GM12892 (cell line): Measurements from ENCODE around the gene IFNA1. TPM values are rescaled to one million over a fixed set of nuclear protein-coding genes. Genes with fewer than 3 reads are reported as not detected.
A peak's percentile ranks its signal among the peaks of the same experiment; 100 is the strongest.

Experiments
- DNase-seq: peaks from one replicate; pipeline ENCODE4 v3.0.0; 2011; ENCODE audit not compliant: insufficient read length
- FAIRE-seq: peaks from 2 replicates; lab custom pipeline; 2011; peaks lifted over from hg19 to GRCh38; lab: Jason Lieb, UNC
- POLR2A ChIP-seq: IDR thresholded peaks from 2 replicates; pipeline ENCODE4 v1.6.1; 2011; ENCODE audit warnings: low read depth, low read length, control low read depth
- POLR2AphosphoS5 ChIP-seq: IDR thresholded peaks from 2 replicates; pipeline ENCODE4 v1.6.1; 2011; ENCODE audit warnings: low read depth, low read length, control low read depth
- TAF1 ChIP-seq: IDR thresholded peaks from 2 replicates; pipeline ENCODE4 v1.6.1; 2011; ENCODE audit warnings: low read depth, mild to moderate bottlenecking, control low read depth, low read length, borderline replicate concordance
- polyA plus RNA-seq: library from polyadenylated mRNA; unstranded; fragments of >200 nt; gene quantifications from one replicate; pipeline ENCODE4 v1.2.1, GENCODE V29; 2012; ENCODE audit warnings: missing spikeins, inconsistent platforms; ENCODE audit not compliant: missing spikeins

Gene IFNA1
- not detected for polyA plus RNA-seq

GRCh38 chr9:21440139-21440538 lies at the start of gene IFNA1:
Gene IFNA1 (plus strand): TSS chr9:21440439. CDS start chr9:21440508, 69 bp downstream.
- no peak for FAIRE-seq
- no peak for TF ChIP-seq POLR2AphosphoS5
- TF ChIP-seq POLR2A = no peak
- TF ChIP-seq TAF1 = no peak

GRCh38 chr9:21392270-21392669 lies 48.0 kb upstream of the IFNA1 start:
- TF ChIP-seq POLR2AphosphoS5 (no peak), POLR2A (no peak), TAF1 (no peak)
- DNase-seq (no peak), FAIRE-seq (peak; percentile 70)

More at GRCh38 chr9:21440139-21440538, at the start of gene IFNA1:
- no peak for DNase-seq

DNA sequence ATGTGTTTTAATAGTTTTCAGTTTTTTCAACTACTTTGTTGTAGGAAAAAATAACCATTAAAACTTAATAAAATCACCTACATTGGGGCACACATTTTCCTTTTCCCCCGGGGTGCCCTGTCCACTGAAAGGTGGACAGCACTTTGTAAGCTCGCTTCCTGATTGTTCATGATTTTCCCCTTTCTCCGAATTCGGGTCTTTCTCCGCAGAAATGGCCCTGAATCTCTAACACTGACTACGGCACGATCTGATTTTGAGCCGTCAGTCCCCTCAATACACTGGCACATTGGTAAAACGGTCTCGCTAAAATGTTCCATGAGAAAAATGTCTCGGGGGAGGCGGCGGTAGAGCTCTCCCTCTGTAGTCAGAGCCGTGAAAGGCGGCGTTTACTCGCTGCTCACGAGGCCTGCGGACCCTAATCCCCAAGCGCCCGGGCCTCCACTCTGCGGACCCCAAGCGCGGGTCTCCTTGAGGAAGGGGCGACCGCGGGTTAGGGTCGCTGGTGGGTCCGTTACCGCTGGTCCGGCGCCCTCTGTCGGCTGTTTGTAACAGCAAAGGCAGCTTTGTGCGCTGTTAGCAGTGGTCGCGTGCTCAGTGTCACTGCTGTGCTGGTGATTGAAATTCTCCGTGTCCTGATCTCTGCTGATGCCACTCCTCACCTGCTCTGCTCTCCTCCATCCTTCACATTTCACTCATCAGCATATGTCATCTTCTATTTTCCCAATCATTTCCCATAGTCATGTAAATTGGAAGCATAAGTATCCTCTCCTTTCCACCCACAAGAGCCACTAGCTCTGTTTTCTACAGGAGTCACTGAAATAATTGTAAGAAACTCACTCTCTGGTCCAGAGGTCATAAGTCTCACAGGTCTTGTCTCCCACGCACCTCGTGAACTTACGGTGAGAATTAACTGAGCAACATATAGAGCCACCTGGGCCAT lies 44.2 kb upstream of the IFNA1 start:
- TF ChIP-seq POLR2A = no peak
- no peak for TF ChIP-seq TAF1
- TF ChIP-seq POLR2AphosphoS5 = no peak
- peak; percentile 95 for FAIRE-seq
- DNase-seq = peak; percentile 4

DNA sequence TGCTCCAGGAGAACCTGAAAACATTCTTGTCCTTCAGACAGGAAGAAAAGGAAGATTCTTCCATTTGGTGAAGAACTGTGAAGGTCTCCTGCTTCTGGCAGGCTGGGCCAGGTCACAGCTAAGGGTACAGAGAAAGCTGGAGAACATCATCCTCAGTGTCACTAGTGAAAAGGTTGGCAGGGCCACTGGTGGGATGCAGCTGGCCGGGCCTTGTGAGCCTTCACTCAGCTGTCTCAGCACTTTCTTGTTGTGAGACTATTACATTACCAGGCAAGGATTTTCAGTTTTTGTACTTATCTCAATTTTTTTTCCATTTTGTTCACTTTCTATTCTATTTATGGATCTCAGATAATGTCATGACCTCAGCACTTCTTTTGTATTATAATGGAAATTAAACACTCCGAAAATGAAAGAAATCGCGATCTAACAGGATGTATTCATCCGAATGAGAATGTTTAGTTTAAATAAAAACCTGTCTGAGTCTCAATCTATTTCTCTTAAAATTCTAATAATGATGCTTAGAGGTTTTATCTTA lies 41.2 kb upstream of the IFNA1 start:
- FAIRE-seq (no peak), DNase-seq (no peak)
- no peak for TF ChIP-seq POLR2AphosphoS5
- no peak for TF ChIP-seq POLR2A
- no peak for TF ChIP-seq TAF1

GRCh38 chr9:21399956-21400355 lies 40.3 kb upstream of the IFNA1 start:
- TF ChIP-seq POLR2A (no peak), TAF1 (no peak), POLR2AphosphoS5 (no peak)
- FAIRE-seq (no peak), DNase-seq (no peak)

DNA sequence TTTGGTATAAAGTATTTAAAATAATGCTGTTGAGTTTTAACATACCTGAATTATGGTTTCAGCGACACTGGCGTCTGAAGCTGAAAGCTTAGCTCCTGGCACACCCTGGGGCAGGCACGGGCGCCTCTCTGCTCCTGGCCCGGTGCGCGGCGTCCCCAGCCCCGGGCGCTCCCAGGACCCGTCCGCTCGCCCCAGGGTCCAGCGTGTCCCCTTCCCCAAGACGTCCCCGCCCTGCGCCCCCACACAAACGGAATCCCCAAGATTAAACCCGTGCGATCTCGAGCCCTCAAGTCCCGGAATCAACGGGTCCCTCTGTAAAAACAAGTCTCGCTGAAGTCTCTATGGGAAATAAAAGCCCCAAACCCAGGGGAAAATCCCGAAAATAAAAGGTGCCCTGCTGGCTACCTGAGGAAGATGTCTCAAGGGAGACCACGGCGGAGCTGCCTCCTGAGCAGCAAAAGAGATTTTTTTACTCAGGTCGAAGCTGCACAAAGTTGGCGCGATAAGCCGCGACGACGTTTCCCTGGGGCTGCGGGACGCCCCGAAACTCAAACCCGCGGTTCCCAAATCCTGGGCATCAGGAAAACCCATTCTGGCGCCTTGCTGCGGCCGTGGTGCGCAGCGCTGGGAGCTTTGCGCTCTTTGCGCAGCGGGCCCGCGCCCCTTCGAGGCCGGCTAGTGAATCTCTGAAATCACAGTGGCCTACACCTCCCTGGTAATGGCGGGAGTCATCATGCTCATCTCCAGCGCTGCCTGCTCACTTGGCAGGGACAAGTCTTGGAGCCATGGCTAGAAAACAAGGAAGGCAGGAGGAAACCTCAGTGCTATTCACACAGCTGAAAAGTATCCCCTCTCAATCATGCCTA lies 37.6 kb upstream of the IFNA1 start:
- DNase-seq (peak; percentile 1), FAIRE-seq (no peak)
- TF ChIP-seq POLR2A (no peak), TAF1 (no peak), POLR2AphosphoS5 (no peak)

DNA sequence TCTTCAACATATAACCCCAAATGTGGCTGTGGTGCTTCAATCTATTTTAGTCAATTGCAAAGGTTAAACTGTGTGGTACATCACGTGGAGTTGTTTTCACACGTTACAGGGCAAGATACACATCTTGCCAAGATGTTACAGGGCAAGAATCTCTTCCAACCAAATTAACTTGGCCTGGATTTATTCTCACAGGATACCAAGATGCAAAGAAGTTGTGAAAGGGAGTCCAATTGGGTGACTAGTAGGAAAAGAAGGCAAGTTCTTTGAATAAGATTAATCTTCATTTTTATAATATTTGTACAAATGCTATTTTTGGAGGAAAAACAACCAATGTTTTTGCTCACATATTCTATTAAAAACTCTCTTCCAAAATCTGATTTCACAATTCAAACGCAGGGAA lies 36.1 kb upstream of the IFNA1 start:
- FAIRE-seq = no peak
- no peak for DNase-seq
- TF ChIP-seq TAF1 (no peak), POLR2A (no peak), POLR2AphosphoS5 (no peak)

GRCh38 chr9:21408817-21409216 lies 31.4 kb upstream of the IFNA1 start, which contains the start of gene IFNA8:
Gene IFNA8 (plus strand): TSS chr9:21409117. CDS start chr9:21409177, 60 bp downstream.
- no peak for FAIRE-seq

DNA sequence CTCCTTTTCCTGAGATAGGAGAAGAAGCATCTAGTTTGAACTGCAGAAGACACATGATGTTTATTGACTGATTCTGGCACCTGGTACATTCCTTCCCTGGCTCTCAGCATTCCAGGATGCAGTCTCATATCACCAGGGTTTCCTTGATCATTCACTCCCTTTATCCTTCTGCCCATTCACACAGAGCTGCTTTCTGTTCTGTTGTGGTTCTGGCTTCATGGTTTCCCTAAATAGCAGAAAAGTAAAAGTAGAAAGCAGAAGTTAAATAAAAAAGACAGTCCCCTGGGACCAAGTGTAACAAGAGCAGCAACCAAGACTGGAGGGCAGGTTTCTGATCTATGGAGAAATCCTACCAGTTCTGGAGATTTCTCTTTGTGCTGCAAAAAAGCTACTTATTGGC lies 28.1 kb upstream of the IFNA1 start:
- DNase-seq (no peak), FAIRE-seq (no peak)
- no peak for TF ChIP-seq POLR2A
- TF ChIP-seq TAF1 = no peak
- no peak for TF ChIP-seq POLR2AphosphoS5

More at GRCh38 chr9:21408817-21409216, 31.4 kb upstream of the IFNA1 start, which contains the start of gene IFNA8:
- DNase-seq = no peak
- TF ChIP-seq TAF1 (no peak), POLR2AphosphoS5 (no peak), POLR2A (no peak)

GRCh38 chr9:21413151-21413550 lies 27.1 kb upstream of the IFNA1 start:
- no peak for FAIRE-seq
- no peak for TF ChIP-seq POLR2A
- TF ChIP-seq TAF1 = no peak
- TF ChIP-seq POLR2AphosphoS5 = no peak
- no peak for DNase-seq
